GM18517 (cell line): ENCODE measurements around the gene GMPR2.
"Not testable (repeated sequence)": the region's sequence is repeated elsewhere in the genome, so short reads cannot be mapped to it uniquely, and the experiment has no call there.

Experiments used
- ATAC-seq: cut with Tn5 transposase; IDR thresholded peaks from one replicate; pipeline ENCODE4 v1.9.1; 2021; ENCODE audit warnings: mild to moderate bottlenecking, moderate library complexity; ENCODE audit not compliant: unreplicated experiment

GMPR2 gene

DNA sequence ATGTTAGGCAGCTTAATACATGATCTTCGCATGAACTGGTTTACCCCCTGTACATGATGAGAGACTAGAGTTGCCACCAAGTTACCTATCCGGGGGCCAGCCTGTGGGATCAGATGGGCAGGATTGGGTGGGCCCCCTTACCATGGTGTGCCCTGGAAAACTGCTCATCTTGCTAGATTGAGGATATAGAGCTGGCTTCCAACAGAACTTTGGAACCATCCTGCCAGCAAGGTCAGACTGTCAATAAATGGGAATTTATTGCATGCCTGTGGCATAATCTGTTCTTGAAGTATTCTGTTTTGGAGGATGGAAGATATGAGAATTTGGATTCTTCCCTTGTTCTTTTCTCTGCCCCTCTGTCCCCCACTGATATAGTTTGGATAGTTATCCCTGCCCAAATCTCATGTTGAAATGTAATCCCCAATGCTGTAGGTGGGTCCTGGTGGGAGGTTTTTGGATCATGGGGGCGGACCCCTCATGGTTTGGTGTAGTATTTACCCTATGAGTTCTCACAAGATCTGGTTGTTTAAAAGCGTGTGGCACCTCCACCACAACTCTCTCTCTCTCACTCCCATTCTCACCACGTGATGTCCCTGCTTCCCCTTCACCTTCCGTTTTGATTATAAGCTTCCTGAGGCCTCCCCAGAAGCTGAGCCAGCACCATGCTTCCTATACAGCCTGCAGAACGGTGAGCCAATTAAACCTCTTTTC is 33.8 kb upstream of the GMPR2 start:
- no peak for ATAC-seq

DNA sequence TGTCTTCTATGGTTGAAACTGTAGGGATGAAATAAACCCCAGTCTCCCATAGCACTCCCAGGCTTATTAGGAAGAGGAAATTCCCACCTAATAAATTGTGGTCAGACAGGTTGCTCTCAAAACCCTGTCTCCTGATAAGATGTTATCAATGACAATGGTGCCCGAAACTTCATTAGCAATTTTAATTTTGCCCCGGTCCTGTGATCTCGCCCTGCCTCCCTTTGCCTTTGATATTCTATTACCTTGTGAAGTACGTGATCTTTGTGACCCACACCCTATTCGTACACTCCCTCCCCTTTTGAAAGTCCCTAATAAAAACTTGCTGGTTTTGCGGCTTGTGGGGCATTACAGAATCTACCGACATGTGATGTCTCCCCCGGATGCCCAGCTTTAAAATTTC is 30.2 kb upstream of the GMPR2 start:
- ATAC-seq, result not testable (repeated sequence)

DNA sequence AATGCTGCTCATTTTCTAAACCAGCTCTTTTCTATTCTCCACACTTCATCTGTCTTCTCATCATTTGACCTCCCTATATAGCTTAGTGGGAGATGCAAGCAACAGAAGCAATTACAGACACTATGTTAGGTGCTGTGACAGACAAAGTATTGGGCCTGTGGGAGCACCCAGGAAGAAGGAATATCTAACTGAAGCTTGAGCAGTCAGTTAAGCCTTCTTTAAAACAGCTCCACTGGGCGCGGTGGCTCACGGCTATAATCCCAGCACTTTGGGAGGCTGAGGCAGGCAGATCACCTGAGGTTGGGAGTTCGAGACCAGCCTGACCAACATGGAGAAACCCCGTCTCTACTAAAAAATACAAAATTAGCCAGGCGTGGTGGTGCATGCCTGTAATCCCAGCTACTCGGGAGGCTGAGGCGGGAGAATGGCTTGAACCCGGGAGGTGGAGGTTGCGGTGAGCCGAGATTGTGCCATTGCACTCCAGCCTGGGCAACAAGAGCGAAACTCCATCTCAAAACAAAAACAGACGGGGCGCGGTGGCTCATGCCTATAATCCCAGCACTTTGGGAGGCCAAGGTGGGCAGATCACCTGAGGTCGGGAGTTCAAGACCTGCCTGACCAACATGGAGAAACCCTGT is 29.4 kb upstream of the GMPR2 start:
- ATAC-seq, result not testable (repeated sequence)

DNA sequence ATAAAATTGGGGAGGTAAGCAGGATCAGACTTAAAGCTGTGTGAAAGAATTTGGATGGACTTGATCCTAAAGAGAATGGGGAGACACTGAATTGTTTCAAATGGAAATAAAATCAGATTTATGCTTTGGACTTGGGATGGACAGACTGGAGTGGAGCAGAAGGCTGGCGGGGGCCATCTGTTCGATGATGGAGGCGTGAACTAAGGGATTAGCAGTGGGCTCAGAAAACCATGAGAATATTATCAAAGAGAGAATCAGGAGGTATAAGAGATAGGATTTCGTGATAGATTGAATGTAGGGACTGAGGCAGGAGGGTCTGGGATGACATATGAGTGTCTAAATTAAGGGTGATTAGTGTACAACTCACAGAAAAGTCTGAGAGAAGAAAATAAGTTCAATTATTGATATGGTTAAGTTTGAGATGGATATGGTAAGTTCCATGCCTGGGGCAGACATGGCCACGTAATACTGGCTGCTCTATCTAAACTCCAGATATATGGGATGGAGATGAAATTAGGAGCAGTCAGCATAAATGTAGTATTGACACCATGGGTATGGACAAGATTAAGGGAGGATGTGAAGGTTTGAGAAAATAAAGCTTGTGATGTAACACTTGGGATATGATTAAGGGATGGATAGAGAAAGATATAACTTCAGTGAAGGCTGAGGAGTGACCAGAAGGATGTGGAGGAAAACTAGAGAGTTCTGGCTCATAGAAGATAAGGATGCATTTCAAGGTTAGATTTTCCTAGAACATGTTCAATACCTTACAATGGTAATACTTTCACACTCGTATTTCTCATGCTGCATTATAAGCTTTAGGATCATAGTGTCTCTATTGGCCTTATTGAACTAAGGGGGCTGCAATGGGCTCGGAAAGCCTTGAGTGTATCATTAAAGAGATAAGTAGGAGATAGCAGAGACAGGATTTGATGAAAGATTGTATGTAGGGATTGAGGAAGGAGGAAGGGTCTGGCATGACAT is 28.3 kb upstream of the GMPR2 start:
- no peak for ATAC-seq

DNA sequence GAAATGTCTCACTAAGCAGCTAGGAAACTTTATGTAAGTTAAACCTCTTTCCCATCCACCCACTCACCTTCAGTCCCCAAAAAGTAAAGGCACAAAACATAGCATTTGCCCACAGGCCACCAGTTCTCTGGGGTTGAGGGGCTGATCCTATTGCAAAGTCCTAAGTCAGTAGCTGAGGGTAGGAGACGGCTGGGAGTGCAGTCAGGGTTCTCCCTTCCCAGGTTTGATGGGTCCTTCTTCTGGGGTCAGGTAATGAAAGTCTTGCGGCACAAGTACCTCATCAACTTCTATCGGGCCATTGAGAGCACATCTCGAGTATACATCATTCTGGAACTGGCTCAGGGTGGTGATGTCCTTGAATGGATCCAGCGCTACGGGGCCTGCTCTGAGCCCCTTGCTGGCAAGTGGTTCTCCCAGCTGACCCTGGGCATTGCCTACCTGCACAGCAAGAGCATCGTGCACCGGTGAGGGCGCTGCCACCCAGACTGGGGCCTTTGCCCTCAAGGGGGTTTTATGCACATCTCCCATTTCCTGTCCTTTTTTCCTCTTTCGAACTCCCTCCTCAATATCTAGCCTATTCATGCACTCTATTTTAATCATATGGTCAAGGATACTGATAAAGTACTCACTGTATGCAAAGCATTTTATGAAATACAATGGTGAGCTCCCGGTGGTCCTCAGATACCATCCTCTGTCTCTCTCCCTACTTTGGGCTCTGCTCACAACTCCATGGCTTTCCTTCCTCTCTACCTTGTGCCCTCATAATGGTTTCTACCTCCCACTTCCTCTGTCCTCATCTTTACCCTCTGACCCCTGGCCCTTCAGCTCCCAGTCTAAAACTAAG is 26.2 kb upstream of the GMPR2 start:
- no peak for ATAC-seq

DNA sequence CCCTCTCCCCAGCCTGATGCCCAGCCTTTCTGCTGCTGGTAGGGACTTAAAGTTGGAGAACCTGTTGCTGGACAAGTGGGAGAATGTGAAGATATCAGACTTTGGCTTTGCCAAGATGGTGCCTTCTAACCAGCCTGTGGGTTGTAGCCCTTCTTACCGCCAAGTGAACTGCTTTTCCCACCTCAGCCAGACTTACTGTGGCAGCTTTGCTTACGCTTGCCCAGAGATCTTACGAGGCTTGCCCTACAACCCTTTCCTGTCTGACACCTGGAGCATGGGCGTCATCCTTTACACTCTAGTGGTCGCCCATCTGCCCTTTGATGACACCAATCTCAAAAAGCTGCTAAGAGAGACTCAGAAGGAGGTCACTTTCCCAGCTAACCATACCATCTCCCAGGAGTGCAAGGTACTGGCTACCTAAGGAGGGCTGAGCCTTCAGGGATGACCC is 25.6 kb upstream of the GMPR2 start:
- no peak for ATAC-seq

DNA sequence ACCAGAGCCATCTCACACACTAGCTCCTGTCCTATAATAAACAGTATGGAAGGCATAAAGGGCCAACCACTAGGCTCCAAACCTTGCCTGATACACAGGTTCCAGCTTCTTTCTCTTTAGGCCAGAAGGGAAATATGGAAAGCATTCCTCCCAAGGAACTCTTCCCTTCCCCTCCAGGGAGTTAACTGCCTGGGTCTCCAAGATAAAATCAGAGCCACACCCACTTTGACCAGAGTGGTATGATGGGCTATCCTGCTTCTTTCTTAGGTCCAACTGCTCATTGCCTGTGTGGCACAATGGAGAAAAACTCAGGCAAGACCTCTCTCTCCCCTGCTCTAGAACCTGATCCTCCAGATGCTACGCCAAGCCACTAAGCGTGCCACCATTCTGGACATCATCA is 25.1 kb upstream of the GMPR2 start:
- no peak for ATAC-seq

DNA sequence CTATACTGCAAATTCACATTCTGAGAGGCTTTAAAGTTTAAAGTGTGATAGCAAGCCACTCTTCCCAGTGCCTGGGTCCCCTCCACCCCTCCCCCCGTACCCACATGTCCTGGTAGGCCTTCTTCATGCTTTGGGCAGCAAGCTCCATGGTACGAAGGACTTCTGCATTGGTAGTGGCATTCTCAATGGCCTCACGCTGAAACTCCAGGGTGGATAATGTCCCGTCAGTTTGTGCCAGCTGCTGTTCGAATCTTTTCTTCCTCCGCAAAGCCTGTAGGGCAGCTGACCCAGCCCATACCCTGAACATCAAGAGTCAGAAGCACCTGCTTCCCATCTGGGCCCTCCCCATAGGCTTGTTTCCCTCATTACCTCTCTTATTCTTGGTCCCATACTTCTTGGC is 21.4 kb upstream of the GMPR2 start:
- no peak for ATAC-seq

DNA sequence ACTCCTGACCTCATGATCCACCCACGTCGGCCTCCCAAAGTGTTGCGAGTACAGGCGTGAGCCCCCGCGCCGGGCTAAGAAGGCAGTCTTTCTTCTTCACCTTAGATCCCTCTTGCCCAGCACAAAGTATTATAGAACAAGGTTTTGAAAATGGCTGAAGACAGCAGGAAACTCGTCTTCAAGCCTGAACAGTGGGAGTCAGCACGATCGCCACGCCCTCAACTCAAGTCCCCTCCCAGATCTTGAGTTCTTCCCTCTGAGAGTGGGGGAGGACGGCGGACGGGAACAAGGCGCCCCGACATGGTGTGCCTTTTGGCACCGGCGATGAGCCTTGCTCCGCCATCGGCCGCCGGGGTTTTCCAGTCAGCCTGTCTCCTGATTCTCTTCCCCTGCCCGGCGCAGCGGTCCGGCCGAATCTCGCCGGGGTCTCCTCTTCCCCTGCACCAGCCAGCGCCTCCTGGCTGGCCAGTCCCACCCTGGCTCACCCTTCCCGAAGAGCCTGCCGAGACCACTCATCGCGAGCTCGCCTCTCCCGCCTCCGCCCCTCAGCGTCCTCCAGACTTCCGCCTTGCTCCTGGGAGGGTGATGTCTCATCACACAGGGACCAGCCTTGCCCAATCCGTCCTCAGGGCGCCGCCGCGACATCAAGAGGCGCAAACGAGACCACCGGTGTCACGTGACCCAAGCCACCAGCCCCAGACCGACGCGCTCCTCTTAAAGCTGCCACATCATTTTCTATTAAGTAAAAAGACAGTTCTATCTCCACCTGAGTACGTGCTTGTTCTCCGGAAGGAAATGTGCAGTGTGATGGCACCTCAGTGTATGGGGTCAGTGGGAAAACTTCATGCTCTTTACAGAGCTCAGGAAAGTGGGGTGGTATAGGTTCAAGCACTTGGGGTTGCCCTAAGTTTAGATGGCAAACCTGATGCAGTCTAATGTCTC is 19.5 kb upstream of the GMPR2 start, which contains the start of gene CHMP4A:
Gene CHMP4A (minus strand): TSS at position 565 of the 942 bp plus-strand sequence. CDS start 49 bp downstream, at position 516.
- ATAC-seq, result peak; percentile 79

DNA sequence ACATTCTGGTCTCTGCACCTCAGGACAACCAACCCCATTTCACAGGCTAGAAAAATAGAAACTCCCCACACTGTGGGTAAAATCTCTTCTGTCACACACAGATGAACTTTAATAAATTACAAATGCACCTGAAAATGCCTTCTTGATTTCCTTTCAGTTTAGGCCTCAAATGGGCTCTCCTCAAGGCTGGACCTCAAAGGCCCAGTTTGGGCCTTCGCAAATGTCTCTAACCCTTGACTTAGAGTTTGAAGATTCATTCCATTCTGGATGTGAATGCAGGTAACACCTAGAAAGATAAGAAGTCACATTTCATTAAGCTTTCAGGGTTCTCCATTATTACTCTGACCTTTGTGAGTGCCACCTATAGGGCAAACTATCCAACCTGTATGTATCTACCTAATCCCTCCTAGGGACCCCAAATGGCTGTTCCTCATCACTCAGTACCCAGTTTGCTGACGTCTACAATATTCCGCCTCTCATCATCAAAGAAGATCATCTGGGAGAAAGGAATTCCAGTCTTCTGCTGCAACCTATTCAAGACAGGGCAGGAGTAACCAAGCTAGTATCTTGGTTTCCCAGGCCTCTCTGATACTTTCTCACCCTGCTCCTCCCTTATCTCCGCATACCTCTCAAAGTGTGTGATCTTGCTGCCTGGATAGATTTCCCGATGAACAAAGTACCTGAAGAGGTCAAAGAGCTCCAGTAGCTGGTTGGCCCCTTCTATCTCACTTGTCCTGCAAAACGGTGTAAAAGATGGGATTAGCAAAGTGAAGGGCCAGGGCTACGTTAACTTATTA is 18.7 kb upstream of the GMPR2 start:
- no peak for ATAC-seq

DNA sequence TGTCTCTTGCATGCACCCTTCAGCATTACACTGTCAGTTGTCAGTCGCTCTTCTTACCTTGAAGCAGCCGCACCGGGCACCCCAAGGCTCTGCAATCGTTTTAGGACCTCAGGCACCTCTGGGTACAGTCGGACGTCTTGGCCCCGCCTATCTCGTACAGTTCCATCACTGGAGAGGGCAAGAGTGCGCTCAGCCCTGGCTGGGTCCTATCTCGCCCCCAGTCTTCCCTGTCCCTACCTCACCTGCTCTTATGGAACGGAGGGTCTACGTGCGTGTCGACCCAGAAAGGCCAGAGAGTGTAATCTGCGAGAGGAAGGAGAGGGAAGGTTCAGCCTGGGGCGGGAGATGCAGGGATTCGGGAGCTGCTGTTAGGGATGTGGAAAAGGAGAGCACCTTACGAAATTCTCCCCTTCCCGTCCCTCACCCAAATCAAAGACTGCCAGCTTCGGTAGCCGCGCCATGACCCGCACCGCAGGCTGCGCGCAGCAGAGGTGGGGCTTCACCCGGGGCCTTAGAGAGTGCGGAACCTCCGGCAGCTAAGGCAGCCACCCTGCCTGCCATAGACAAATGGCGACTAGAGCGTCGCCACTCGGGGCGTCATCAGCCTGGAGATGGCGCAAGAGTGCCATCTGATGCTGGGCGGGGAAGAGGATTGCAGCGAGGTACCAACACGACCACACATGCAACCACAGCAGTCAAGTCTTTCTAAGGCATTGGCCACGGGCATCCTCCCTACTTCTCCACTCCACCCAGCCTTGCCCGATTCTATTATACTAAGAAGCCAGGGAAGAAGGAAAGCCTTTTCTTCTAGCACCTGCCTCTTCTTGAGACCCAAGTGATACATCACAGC is 17.0 kb upstream of the GMPR2 start, which contains the start of gene MDP1:
Gene MDP1 (minus strand): TSS at position 572 of the 850 bp plus-strand sequence. CDS start 111 bp downstream, at position 461.
- ATAC-seq, result peak; percentile 48

DNA sequence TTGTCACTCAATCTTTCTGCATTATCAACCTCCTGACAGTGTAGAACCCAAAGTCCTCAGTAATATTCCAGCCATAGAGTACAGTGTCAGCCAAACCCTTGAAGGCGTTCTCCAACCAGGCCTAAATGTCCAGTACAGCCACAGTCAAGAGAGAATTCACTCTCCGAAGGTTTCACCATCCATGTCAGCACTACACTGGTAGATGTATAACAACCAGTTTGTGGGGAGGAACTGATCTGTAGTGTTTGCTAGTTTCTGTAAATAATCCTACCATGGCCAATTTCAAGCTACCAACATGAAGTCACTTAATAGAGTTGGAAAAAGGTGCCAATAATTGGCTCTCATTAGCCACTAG is 16.4 kb upstream of the GMPR2 start:
- no peak for ATAC-seq

DNA sequence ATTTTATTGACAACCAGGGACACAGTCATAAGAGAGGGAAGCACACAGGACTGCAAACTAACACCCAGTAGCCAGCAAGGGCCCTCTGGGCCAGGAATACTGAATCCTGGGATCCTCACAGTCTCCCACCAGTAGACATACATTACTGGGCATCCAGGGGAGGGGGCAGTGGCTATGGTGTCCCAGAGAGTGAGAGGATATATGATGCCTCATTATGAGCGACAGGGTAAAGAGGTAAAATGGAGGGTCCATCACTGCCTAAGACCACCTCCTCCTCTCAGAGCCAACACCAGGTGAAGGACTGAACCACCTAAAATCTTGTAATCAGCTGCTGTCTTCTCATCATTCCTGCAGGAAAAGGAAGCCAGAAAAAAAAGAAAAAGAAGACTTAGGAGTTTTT is 15.9 kb upstream of the GMPR2 start:
- not testable (repeated sequence) for ATAC-seq

DNA sequence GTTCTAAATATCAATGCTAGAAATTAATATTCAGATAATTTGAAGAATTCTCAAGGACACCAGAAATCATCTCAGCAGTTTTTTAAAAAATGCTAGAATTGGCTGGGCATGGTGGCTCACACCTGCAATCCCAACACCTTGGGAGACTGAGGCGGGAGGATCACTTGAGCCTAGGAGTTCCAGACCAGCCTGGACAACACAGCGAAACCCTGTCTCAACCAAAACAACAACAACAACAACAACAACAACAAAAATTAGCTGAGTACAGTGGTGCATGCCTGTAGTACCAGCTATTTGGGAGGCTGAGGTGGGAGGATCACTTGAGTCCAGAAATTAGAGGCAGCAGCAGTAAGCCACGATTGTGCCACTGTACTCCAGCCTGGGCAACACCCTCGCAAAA is 13.6 kb upstream of the GMPR2 start:
- ATAC-seq, result no peak

DNA sequence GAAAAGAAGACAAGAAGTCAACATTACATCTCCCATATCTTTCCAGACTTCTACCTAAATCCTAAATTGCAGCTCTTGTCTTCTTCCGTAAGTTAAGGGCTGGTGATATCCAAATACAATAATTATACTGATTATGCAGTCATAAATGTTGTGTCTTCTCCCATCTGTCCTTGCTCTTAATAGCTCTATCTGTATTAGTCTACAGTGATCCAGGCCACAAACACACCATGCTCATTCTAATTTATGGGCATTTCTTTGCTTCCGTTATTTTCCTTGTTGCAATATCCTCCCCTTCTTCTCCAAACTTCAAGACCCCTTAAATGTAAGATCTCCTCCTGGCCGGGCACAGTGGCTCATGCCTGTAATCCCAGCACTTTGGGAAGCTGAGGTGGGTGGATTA is 13.2 kb upstream of the GMPR2 start:
- no peak for ATAC-seq

DNA sequence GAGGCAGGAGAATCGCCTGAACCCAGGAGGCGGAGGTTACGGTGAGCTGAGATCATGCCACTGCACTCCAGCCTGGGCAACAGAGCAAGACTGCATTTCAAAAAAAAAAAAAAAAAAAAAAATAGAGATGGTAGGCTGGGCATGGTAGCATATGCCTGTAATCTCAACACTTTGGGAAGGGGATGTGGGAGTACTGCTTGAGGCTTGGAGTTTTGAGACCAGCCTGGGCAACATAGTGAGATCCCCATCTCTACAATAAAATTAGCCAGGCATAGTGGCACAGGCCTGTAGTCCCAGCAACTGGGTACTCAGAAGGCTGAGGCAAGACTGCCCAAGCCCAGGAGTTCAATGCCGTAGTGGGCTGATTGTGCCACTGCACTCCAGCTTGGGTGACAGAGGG is 9.7 kb upstream of the GMPR2 start:
- not testable (repeated sequence) for ATAC-seq

DNA sequence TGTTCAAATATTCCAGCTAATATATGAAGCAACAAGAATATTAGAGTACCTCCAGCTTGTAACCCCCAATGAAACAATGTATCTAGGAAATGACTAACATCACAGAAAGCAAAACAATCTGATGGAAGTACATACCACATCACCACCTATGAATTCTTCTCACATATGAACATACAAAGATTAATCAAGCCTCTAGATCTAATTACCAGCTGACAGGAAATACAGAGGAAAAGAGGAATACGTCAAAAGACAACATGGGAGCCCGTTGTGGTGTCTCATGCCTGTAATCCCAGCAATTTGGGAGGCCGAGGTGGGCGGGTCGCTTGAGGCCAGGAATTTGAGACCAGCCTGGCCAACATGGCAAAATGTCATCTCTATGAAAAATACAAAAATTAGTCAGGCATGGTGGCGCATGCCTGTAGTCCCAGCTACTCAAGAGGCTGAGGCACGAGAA is 8.1 kb upstream of the GMPR2 start:
- ATAC-seq, result no peak
